GM21786 (cell line): ENCODE measurements around the gene TMEM184B.

Source experiments
- ATAC-seq: cut with Tn5 transposase; IDR thresholded peaks from one replicate; pipeline ENCODE4 v1.9.1; 2021; ENCODE audit not compliant: unreplicated experiment

TMEM184B gene

GRCh38 chr22:38308791-38309498, 36.1 kb upstream of the TMEM184B start:
- ATAC-seq, result no peak

DNA sequence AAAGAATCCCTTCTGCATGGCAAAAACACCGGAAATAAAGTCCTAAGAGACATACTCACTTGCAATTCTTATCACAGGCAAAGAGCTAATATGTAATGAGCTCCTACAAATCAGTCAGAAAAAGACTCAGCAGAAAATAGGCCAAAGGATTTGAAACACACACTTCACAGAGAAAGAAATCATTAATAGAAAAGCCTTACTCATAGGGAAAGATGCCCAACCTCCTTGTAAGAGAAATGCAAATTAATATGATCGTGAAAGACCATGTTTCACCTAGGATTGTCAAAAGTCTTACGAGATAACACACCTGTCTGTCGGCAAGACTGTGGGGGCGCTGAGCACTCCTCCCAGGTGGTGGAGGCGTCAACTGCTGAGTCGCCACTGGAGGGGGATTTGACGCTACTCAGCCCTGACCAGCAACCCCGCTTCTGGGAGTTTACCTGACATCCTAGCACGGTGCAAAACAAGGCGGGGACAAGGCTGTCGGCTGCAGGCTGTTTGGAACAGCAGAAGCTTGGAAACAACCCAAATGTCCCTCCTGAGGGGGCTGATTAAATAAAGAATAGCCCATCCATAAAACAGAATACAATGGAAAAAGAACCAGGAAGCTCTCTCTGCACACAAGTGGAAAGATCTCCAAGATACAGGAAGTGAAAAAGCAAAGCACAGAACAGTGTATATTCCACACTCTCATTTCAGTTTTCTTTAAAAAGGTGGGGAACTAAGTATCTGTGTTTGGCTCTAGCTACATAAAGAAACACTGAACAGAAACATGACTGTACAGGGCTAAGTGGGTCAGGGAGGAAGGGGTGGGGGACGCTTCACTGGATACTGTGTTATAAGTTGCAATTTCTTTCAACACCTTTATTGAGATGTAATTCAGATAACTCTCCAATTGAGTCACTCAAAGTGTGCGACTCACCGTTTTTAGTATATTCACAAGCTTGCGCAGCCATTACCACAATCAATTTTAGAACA, 33.0 kb upstream of the TMEM184B start:
- ATAC-seq, result peak; percentile 66

- ATAC-seq, result no peak
Measured at GRCh38 chr22:38304526-38304925, 31.7 kb upstream of the TMEM184B start.

DNA sequence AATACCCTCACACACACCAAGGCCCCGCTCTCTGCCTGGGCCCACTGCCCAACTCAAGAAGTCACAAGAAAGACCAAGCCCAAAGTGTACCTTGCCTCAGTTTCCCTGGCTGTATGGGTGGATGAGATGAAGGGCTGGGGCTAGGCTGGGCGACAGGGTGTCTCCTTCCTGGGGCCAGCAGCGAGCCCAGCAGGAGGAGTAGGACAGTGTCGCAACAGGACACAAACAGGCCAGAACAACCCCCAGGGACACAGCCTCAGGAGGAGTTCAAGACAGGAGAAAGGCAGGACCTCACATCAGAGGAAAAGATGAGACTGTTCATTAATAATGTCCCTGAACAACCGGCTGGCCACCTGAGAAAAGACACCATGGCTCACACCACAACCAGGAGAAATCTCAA, 31.2 kb upstream of the TMEM184B start:
- ATAC-seq, result no peak

DNA sequence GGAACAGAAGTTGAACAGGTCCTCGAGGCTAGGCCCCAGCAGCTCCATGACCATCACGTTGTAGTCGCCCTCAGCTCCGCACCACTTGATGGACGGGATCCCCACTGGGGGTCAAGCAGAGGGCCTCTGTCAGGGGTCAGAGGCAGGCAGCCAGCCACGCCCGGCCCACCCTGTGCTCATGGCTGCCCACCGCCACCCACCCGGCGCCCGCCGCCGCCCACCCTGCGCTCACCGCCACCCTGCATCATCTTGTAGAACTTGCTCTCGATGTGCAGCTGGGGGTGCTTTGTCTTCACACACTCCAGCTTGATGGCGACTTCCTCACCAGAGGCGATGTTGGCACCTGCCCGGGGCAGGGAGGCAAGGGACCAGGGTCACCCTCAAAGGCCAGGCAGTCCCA, 30.1 kb upstream of the TMEM184B start:
- no peak for ATAC-seq

- ATAC-seq, result no peak
Measured at GRCh38 chr22:38300946-38301345, 28.1 kb upstream of the TMEM184B start.

DNA sequence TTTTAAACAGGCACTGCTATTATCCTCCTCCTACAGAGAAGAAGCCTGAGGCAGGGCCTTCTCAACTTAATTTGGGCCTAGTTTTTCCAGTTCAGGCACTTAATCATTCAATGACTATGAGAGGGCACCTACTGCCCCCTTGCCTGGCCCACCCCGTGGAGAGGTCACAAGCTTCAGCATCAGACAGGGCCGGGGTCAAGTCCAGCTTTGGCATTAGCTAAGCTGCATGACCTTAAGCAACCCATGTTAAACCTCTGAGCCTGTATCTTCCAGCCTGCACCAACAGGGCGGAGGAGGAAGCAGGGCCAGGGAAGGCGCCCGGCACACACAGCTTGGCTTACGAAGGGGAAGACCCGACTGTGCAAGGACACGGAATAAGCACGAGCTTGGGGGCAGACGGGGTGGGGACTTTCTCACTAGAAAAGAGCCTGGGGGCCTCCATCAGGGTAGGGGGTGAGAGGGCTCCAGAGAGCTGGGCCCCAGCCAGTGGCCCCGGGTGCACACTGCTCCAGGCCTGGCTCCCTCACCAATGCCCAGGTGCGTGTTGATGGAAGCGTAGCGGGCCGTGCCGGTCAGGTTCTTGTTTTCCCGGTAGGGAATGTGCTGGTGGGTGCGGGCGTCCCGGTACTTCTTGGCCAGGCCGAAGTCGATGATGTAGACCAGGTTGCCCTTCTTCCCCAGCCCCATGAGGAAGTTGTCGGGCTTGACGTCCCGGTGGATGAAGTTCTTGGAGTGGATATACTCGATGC, 27.6 kb upstream of the TMEM184B start:
- no peak for ATAC-seq

DNA sequence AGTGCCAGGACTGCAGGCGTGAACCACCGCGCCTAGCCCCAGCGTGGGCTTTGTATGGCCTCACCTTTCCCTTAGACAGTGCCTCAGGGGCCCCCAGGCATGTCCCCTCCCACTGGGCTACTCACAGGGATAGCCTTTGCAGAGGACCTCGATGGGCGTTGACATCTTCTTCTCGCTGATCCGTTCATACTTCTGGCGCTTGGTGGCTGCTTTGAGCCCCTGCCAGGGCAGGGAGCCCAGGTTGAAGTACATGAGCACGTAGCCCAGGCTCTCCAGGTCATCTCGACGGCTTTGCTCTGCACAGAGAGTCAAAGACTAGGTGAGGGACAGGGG, 26.9 kb upstream of the TMEM184B start:
- no peak for ATAC-seq

- no peak for ATAC-seq
Measured at GRCh38 chr22:38298312-38299005, 25.6 kb upstream of the TMEM184B start.

DNA sequence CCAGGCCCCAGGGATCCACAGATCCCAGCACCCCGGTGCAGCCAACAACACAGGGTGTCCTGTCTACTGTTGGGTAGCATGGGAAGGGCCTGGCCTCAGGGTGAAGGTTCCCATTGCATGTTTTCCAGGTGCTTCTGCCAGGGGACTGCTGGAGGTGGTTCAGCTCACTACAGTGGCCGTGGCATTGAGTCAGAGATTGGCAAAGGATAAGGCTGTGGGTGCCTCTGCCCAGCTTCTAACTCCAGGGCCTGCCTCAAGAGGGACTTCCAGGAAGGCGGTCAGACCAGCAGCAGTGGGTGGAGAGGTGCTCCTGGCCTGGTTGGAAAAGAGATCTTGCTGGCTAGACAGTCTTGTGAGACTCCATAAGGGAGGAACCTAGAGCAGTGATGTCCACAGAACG, 23.6 kb upstream of the TMEM184B start:
- ATAC-seq, result no peak

DNA sequence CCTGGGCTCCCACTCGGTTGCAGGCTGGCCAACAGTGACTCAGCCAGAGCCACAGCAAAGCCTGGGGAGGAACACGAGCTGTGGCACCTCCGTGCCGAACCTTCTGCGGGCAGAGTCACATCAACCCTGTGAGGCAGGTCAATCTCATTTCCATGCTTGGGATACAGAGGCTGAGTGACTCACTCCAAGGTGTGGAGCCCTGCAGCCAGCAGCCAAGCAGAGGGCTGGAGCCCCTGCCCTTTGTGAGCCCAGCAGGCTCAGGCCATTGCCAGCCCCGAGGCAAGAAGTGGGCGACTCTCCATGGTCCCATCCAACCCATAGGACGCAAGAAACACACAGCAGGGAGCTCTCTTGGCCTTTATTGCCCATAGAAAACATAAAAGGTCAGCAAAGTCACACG, 23.1 kb upstream of the TMEM184B start:
- no peak for ATAC-seq

- ATAC-seq, result no peak
Measured at GRCh38 chr22:38295339-38295738, 22.5 kb upstream of the TMEM184B start.

GRCh38 chr22:38294193-38294592, 21.4 kb upstream of the TMEM184B start:
- no peak for ATAC-seq

DNA sequence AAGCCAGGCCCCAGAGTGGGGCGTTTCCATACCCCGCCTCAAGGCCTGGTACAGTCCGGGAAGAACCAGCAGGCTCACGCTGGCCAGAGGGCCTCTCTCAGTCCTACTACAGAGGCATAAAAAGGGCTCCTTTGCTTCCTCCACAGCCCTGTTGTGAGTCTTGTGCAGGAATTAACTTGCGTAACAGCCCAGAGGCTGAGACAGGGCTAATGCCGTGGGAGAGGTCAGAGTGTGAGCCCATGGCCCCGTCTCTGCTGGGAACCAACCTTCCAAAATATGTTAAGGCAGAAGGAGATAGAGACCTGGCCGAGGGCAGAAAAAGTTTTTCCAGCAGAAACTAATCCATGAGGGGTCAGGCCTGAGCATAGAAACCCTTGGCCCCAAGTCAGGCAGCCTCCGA, 19.9 kb upstream of the TMEM184B start:
- ATAC-seq, result no peak

- no peak for ATAC-seq
Measured at GRCh38 chr22:38291201-38291777, 18.5 kb upstream of the TMEM184B start.

GRCh38 chr22:38290347-38290746, 17.5 kb upstream of the TMEM184B start:
- no peak for ATAC-seq

DNA sequence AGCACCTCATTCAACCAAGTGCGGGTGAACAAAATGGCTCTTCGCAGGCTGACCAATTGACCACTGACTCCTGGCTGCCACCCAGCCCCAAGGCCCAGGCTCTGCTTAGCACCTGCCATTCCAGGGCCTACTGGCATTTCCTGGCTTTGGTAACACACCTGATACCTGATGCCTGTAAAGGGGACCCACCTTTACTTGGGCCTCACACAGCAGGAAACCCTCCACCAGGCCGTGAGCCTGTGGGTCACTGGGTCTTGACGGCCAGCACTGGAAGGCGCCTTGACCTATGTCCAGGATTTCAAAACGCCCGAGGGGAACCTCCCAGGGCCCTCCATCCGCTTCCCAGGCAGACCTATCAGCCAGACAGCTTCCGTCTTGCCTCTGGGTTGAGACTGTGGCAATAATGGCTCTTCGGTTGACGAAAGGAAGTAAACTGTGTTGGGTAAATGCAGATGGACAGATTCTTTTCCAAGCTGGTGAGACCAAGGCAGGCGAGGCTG, 16.8 kb upstream of the TMEM184B start:
- ATAC-seq, result no peak

- ATAC-seq, result no peak
Measured at GRCh38 chr22:38286915-38287669, 14.3 kb upstream of the TMEM184B start.

DNA sequence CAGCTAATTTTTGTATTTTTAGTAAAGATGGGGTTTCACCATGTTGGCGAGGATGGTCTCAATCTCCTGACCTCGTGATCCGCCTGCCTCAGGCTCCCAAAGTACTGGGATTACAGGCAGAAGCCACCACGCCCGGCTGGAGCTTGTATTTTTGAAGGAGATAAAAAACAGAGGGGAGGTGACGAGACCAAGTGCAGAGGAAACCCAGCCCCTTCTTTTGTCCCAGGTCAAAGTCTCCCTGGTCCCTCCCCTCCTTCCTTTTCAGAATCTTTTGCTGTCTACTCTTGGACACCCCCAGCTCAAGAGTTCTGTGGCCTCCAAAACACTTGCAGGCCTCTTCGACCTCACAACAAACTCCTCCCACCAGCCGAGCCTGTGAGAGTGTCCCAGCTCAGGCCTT, 12.2 kb upstream of the TMEM184B start:
- ATAC-seq, result no peak

GRCh38 chr22:38284042-38284402, 11.2 kb upstream of the TMEM184B start:
- ATAC-seq, result no peak
